GM19025 (cell line): ENCODE data around the gene CRTC3.
"Not testable (repeated sequence)": the region's sequence is repeated elsewhere in the genome, so short reads cannot be mapped to it uniquely, and the experiment has no call there.

Source experiments
- ATAC-seq: cut with Tn5 transposase; IDR thresholded peaks from one replicate; pipeline ENCODE4 v1.9.1; 2021; ENCODE audit warnings: mild to moderate bottlenecking, low read depth, moderate library complexity; ENCODE audit not compliant: unreplicated experiment

CRTC3 gene, protein sequence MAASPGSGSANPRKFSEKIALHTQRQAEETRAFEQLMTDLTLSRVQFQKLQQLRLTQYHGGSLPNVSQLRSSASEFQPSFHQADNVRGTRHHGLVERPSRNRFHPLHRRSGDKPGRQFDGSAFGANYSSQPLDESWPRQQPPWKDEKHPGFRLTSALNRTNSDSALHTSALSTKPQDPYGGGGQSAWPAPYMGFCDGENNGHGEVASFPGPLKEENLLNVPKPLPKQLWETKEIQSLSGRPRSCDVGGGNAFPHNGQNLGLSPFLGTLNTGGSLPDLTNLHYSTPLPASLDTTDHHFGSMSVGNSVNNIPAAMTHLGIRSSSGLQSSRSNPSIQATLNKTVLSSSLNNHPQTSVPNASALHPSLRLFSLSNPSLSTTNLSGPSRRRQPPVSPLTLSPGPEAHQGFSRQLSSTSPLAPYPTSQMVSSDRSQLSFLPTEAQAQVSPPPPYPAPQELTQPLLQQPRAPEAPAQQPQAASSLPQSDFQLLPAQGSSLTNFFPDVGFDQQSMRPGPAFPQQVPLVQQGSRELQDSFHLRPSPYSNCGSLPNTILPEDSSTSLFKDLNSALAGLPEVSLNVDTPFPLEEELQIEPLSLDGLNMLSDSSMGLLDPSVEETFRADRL

DNA sequence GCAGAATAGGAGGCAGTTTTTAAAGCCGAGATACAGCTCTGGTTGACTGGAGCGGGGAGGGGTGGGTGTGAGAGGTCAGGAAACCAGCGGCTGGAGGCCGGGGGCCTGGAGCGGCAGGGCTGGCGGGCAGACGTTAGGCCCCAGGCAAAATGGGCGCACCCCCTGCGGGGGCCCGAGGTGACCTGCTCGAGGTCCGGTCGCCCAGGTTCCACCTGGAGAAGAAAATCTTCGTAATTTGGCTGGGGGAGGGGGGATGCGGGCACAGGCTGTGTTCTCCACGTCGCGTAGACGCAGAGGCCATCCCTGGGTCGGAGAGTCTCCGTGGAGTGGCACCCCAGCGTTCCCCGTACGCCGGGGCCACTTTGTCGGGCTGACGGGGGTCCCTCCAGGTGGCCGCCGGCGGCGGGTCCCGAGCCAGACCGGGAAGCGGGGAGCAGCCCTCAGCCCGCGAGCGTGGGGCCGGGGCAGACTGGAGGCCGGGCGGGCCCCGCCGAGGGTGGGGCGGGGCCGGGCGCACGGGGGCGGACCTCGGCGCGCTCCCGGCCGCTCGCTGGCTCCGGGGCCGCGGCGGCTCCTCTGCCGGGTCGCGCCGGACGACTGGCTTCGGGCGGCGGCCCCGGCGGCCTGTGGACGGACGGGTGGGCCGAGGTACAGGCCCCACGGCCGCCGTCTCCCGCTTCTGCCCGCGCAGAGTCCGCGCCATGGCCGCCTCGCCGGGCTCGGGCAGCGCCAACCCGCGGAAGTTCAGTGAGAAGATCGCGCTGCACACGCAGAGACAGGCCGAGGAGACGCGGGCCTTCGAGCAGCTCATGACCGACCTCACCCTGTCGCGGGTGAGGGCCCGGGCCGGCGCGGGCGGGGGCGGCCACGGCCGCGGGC lies at the start of gene CRTC3:
CRTC3 (plus strand) TSS at position 553 of the 879 bp plus-strand sequence; CDS start at position 702, 149 bp downstream.
- ATAC-seq, result peak; percentile 81

DNA sequence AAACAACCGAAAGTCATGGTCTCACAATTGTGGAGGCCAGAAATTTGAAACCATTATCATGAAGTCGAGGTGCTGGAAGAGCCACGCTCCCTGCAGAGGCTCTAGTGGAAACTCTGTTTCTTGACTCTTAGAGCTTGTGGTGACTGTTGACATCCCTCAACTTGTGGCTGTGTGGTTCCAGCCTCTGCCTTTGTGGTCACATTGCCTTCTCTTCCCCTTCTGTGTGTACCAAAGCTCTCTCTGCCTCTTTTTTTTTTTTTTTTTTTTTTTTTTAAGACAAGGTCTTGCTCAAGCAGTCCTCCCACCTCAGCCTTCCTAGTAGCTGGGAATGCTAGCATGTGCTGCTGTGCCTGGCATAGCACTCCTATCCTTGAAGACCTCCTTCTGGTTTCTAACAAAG lies 48.7 kb upstream of the CRTC3 start:
- ATAC-seq, result no peak

DNA sequence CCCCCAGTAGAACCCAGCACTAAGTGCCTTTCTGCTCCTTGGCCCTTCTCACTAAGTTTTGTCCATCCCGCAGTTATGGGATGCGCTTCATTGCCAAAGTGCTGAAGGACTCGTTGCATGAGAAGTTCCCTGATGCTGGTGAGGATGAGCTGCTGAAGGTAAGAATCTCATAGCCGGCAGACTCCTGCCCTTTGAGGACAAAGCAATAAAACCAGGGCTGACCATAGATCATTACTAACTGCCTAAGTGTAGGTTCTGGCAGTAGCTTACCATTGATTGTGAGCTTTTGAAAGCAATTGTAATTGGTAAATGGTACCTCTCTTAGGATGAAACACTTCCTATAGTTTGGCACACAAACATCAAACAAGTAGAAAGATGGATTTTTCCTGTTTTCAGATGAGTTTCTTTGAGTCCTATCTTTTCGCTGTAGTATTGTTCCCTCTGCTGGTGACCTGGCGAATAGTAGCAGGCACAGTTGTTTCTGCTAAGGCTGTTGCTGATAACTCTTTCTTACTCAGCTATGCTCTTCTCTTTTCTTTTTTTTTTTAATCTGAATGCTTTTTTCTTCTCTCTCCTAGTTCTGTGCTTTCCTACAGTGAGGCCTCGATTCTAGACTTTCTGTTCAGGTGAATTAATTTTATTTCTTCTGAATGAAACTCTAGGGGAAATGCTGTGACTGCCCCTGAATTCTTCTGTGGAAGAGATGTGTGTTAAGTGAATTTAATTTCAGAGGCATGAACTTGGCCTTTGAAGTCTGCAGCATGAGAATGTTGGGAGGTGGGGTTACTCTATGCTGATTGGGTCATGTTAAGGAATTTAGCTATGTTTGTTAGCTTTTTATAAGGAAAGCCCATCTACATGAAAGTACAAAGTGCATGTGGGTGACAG lies 47.4 kb upstream of the CRTC3 start:
- no peak for ATAC-seq

DNA sequence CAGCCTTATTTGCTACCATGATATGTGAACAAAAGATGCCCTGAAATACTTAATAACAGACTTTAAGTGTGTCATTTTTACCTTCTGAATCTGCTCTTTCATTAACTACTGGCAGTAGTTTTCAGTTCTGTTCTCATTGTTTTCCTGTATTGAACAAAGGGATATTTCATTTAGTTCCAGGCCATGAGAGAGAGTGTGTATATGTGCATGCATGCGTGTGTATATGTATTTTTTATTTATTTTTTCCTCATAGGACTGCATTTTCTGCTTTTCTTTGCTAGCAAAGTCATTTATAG lies 46.8 kb upstream of the CRTC3 start:
- ATAC-seq, result no peak

DNA sequence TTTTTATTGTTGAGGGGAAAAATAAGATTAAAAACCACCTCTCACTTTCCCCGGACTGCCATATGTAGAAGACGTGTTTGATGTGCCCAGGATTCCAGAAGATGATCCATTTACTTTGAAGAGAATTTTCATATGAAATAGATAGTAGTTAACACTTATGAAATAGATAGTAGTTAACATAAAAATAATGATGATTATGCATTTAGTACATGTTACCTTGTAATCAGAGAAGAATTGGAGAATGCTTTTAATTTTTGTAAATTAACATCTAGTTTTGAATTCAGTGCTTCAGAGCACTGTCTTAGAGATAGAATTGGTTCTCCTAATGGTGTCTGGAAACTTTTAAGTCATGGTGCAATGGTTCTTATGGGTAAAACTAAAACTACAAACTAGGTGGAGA lies 46.1 kb upstream of the CRTC3 start:
- ATAC-seq, result no peak

DNA sequence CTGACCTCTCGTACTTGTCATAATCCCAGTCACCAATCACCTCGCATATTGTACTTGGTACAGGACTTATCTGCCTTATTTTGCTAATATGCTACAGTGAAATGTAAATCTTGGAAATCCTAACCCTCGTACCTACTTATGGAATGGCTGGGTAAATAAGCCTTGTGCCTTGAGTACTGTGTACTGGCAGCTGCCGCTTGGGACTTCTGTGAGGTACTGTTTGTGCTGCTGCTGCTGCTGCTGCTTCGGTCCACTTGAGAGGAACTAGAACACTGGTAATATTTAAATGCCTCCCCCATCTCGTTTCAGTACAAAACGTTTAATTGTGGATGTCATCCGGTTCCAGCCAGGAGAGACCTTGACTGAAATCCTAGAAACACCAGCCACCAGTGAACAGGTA lies 42.5 kb upstream of the CRTC3 start:
- no peak for ATAC-seq

DNA sequence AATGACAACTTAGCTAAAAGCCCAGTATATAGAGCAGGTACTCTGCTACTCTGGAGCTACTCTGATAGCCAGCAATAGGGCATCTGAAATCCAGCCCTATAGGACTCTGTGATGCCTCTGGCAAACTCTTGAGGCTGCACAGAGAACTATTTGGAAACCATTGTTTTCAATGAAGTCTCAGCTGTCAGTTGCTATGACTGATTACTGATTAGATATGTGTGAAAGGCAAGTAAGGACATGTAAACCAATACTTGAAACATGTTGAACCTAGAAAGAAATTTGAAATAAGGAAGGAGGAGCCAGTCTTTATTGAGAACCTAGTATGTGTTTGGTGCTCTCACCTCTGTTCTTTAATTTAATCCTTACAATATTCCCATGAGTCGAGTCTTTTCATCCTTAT lies 40.2 kb upstream of the CRTC3 start:
- no peak for ATAC-seq

DNA sequence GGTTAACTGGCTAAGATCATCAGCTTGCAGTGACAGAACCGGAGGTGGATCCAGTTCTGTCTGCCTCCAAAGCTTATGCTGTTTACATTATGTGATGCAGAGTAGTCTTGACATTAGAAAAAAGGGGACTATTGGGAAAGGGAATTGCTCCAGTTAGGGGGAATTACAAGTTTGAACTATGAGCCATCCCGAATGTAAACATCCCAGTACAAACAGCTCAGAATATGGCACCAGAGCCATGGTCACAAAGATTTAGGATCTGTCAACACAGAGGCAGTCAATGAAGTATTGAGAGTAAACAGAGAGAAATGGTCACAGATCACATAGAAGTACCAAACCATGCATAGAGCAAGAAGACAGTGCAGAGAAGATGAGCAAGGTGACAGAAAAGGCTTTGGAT lies 39.8 kb upstream of the CRTC3 start:
- no peak for ATAC-seq

DNA sequence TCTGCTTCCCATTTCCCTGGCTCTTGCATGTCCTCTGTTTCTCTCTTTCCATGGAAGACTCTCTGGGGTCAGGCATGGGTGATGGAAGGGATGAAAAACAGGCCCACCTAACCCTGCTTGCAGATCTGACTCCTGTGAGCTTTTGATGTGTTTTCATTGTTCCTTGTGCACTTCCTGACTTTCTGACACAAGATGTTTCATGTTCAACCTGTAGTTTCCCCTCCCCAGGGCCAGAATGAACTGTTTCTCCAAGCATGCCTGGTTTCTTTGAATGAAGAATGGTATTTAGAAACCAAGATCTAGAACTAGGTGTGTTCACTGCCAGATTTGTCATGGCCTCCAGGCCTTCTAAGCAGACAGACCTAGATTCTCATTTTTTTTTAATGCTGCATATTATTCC lies 36.1 kb upstream of the CRTC3 start:
- ATAC-seq, result no peak

DNA sequence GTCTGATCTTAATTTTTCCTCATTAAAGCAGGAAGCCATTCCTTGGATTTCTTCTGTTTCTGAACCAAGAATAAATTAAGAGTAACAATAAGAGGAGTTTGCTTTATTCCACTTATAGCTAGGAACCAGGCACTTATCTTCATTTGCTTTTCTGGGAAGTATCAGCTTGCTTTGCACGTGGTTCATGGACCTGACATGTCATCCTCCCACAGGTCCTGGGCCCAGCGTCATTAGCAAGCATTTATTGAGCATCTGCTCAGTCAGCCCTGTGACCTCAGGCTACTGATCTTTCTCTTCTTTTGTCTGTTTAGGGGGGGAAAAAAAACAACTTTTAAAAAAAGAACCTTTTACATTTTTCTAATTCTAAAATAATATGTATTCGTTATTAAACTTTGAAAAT lies 34.7 kb upstream of the CRTC3 start:
- no peak for ATAC-seq

DNA sequence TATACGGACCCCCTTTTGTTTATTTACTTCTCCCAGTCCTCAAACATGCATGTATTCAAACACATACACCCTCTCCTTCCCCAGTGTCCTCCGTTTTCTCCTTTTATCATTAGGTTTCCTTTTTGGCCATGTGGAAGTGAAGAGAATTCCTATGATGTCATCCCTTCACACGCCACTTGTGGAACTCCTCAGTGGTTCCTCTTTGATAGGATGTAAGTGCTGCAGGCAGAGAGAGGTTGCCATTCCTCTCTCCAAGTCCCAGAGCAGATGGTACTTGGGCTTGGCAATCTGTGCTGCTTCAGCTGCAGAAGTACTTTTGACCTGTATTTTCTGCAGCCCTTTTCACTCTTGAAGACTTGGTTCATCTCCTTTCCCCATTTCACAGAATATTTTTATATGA lies 32.9 kb upstream of the CRTC3 start:
- no peak for ATAC-seq

DNA sequence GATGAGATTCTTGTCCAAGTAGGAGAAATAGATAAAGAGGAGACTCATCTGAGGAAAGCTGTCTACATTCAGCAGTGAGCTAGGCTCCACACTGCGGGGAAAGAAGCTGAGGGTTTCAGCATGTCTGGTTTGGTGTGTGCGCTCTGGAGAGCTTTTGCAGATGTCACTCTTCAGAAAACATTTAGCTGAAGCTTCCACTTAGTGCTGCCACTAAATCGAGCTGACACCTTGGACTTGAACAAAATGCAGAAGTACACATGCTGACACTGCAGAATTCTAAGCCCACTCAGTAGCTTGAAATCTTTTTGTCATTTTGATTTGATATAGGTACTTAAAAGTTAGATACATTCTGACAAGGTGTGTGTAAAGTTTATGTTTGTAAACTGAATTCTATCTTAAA lies 32.3 kb upstream of the CRTC3 start:
- ATAC-seq, result no peak

DNA sequence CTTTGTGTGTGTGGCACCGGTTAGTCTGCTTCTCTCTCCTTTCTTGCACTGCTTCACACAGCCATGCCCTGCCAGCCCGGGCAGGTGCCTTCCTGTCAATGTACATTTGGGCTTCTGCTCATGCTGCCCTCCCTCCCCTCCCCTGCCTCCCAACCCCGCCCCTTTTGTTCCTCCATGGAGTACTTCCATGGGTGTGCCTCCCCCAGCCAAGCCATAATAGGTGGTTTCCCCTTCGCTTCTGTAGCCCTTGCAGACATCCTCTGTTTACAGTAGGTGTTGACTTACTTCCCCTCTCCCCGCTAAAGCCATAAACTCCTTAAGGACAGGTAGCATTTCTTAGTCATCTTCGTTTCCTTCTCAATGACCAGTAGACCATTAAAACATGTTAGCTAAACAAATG lies 31.8 kb upstream of the CRTC3 start:
- no peak for ATAC-seq

DNA sequence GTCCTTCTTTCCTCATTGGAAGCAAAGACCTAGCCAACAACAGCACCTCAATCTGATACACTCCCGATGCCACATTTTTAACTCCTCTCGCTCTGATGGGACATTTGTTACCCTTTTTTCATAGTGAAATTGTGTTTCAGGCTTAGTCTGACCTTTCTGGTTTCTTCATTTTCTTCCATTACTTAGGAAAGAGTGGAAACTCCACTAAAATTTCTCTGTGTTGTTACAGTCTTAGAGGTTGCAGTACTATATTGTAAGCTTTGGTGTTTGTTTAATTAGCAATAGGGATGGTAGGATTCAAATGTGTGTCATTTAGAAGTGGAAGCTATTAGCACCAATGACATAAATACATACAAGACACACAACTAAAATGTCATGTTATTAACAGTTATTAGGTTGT lies 29.6 kb upstream of the CRTC3 start:
- no peak for ATAC-seq

DNA sequence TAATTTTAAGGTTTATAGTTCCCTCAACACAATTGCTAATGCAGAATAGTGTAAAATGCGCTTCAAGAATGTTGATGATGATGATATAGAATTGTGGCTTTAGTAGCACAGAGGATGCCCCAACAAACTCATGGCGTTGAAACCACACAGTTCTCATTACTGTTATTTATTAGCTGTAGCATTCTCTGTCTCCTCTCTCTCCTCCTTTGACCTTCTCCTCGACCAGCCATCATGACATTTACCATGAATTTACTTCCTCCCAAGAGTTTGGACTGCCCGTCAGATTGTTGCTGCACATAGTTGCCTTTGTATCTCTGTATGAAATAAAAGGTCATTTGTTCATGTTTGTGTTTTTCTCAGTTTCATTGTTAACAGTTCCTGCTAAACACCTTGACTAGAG lies 27.8 kb upstream of the CRTC3 start:
- no peak for ATAC-seq

DNA sequence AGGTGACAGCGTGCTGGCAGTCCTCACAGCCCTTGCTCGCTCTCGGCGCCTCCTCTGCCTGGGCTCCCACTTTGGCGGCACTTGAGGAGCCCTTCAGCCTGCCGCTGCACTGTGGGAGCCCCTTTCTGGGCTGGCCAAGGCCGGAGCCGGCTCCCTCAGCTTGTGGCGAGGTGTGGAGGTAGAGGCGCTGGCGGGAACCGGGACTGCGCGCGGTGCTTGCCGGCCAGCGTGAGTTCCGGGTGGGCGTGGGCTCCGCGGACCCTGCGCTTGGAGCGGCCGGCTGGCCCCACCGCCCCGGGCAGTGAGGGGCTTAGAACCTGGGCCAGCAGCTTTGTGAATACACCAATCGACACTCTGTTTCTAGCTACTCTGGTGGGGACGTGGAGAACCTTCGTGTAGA lies 18.9 kb upstream of the CRTC3 start:
- ATAC-seq, result not testable (repeated sequence)

DNA sequence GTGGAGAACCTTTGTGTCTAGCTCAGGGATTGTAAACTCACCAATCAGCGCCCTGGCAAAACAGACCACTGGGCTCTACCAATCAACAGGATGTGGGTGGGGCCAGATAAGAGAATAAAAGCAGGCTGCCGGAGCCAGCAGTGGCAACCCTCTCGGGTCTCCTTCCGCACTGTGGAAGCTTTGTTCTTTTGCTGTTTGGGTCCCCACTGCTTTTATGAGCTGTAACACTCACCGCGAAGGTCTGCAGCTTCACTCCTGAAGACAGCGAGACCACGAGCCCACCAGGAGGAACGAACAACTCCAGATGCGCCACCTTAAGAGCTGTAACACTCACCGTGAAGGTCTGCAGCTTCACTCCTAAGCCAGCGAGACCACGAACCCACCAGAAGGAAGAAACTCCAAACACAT lies 18.5 kb upstream of the CRTC3 start:
- not testable (repeated sequence) for ATAC-seq

DNA sequence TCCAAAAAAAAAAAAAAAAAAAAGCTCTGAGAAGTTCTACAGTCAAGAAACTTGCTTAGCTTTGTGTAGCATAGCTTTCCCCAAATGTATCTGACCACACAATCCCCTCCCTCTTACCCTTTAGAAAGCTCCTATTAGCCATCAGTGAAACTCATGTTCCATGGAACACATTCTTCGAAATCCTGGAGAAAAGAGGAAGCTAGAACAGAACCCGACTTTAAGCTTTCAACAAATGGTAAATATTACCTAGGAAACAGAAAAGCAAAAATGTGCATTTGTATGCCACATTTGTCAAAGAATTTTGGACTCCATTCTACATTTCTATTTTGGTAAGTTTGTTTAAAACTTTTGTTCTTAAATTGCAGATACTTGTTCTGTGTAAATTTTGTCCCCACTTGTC lies 17.4 kb upstream of the CRTC3 start:
- ATAC-seq, result no peak

DNA sequence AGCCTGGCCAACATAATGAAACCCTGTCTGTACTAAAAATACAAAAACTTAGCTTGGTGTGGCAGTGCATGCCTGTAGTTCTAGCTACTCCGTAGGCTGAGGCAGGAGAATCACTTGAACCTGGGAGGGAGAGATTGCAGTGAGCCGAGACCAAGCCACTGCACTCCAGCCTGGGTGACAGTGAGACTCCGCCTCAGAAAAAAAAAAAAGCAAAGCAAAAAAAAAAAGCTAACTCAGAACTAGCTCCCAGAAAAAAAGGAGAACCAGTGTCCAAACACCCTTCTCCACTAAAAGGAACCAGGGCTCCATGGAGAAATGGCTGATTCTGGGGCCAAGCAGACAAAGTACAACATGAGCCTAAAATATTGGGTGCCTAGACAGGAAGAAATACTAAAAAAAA lies 16.7 kb upstream of the CRTC3 start:
- ATAC-seq, result no peak

DNA sequence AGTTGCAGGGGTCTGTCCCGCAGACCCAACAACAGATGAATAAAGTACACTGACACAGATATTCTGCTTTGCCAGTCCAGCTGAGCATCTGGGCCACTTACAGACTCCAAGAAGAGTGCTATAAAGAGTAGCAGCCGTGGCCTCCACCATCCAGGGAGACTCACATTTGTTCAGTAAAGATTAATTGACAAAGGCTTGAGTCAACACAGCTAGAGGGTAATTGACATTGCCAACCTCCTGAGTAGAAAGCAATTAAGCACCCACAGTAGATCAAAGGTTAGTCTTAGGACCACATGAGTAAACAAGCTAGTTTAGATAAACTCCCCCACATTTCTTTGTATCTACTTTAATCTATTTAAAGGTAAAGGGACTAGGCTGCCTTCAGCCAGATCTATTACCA lies 16.3 kb upstream of the CRTC3 start:
- ATAC-seq, result no peak

DNA sequence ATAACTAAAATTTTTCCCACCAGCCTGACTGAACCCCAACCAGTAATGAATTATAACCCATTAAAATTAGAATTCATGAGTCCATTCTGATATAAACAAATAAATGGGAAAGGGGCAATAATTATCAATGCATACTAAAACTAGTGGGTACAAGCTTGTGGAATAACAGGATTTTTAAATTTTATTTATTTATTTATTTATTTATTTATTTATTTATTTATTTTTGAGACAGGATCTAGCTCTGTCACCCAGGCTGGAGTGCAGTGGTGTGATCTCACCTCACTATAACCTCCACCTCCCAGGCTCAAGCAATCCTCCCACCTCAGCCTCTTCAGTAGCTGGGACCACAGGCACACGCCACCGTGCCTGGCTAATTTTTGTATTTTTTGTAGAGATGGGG lies 15.8 kb upstream of the CRTC3 start:
- ATAC-seq, result not testable (repeated sequence)
